Endothelial cell of umbilical vein (primary cell): ENCODE data around the gene RUNX2. TPM values are rescaled to one million over a fixed set of nuclear protein-coding genes. Genes with fewer than 3 reads are reported as not detected.

Source experiments
- BruUV-seq: library from RNA; stranded (reverse); fragments of 400-500 nt; replicated peaks from 2 replicates; lab custom pipeline; 2021; lab: Mats Ljungman, UMichigan
- CTCF ChIA-PET: fragments of 300-600, 350-600 bp; sonication (Branson Sonifier 250); formaldehyde crosslinking; loops from one replicate; lab custom pipeline; 2021; ENCODE audit warnings: antibody characterized with exemption, inconsistent platforms; lab: Charles Lee
- POLR2A ChIA-PET: fragments of 300-600, 350-600 bp; sonication (Branson Sonifier 250); formaldehyde crosslinking; loops from one replicate; lab custom pipeline; 2021; ENCODE audit warnings: antibody characterized with exemption, inconsistent platforms; lab: Charles Lee
- DNase-seq: peaks from one replicate; pipeline ENCODE4 v3.0.0-alpha.2; 2011; ENCODE audit warnings: low read depth, low spot score
- FAIRE-seq: peaks from 2 replicates; lab custom pipeline; 2011; peaks lifted over from hg19 to GRCh38; lab: Jason Lieb, UNC
- H2AFZ ChIP-seq: 2 replicates; pipeline ENCODE4 v1.6.0; 2012; ENCODE audit warnings: low read depth, low read length, control low read depth, inconsistent platforms
- H3K27ac ChIP-seq: 2 replicates; pipeline ENCODE4 v1.5.1; 2011; ENCODE audit warnings: low read depth, mild to moderate bottlenecking, control low read depth, low read length, moderate library complexity; ENCODE audit not compliant: insufficient read depth
- H3K27me3 ChIP-seq, 2 experiments: 2 replicates each; pipeline versions ENCODE4 v1.6.0 to v1.6.1; 2011; ENCODE audit warnings: low read length in 2 of 2, mixed read lengths in 1 of 2; ENCODE audit not compliant: control insufficient read depth in 2 of 2, insufficient read depth in 2 of 2
- H3K36me3 ChIP-seq, 2 experiments: 2 replicates in 1 of 2; 3 replicates in 1 of 2; pipeline ENCODE4 v1.5.1; 2011; ENCODE audit warnings: low read length in 2 of 2, mild to moderate bottlenecking in 1 of 2, moderate library complexity in 1 of 2; ENCODE audit not compliant: control insufficient read depth in 2 of 2, insufficient read depth in 2 of 2; ENCODE audit errors: extremely low read depth in 1 of 2
- H3K4me1 ChIP-seq: 3 replicates; pipeline ENCODE4 v1.5.1; 2011; ENCODE audit warnings: mild to moderate bottlenecking, low read length; ENCODE audit not compliant: control insufficient read depth, insufficient read depth; ENCODE audit errors: extremely low read depth
- H3K4me2 ChIP-seq: 2 replicates; pipeline ENCODE4 v1.6.1; 2011; ENCODE audit warnings: low read length, control low read depth, mixed read lengths; ENCODE audit not compliant: insufficient read depth
- H3K4me3 ChIP-seq, 3 experiments: fragments of 200-600 bp in 1 of 3; sonication (generic), shearing (Covaris generic) in 1 of 3; replicated peaks in 1 of 3; 2 replicates each; pipeline ENCODE4 v1.5.1; 2011 to 2016; ENCODE audit warnings: control low read depth in 3 of 3, low read length in 3 of 3, mild to moderate bottlenecking in 2 of 3, inconsistent platforms in 1 of 3, low read depth in 1 of 3, moderate library complexity in 1 of 3; ENCODE audit not compliant: insufficient read depth in 1 of 3
- H3K79me2 ChIP-seq: 2 replicates; pipeline ENCODE4 v1.6.0; 2012; ENCODE audit warnings: low read length, inconsistent platforms; ENCODE audit not compliant: control insufficient read depth, insufficient read depth
- H3K9ac ChIP-seq: replicated peaks from 2 replicates; pipeline ENCODE3; 2011; ENCODE audit warnings: low read length, control low read depth; ENCODE audit not compliant: insufficient read depth; ENCODE audit errors: extremely low read depth
- H3K9me1 ChIP-seq: replicated peaks from 3 replicates; pipeline ENCODE4 v1.6.0; 2011; ENCODE audit warnings: mild to moderate bottlenecking, low read length; ENCODE audit not compliant: control insufficient read depth, insufficient read depth; ENCODE audit errors: extremely low read depth
- H3K9me3 ChIP-seq: replicated peaks from 2 replicates; pipeline ENCODE4 v1.5.1; 2012; ENCODE audit warnings: low read length, inconsistent platforms; ENCODE audit not compliant: control insufficient read depth, insufficient read depth
- H4K20me1 ChIP-seq: replicated peaks from 2 replicates; pipeline ENCODE3; 2011; ENCODE audit warnings: mild to moderate bottlenecking, low read length; ENCODE audit not compliant: control insufficient read depth, insufficient read depth; ENCODE audit errors: extremely low read depth
- CTCF ChIP-seq, 2 donors: IDR thresholded peaks; 1 replicate in 1 of 2; 2 replicates in 1 of 2; pipeline ENCODE4 v1.5.1; 2011; ENCODE audit warnings: low read length in 2 of 2, mild to moderate bottlenecking in 2 of 2, moderate library complexity in 2 of 2, control low read depth in 1 of 2, inconsistent platforms in 1 of 2, low read depth in 1 of 2; ENCODE audit not compliant: insufficient read depth in 1 of 2; ENCODE audit errors: extremely low read depth in 1 of 2
- EZH2 ChIP-seq: IDR thresholded peaks from 2 replicates; pipeline ENCODE4 v1.6.1; 2012; ENCODE audit warnings: borderline replicate concordance, low read depth, mild to moderate bottlenecking, moderate library complexity, low read length, inconsistent platforms; ENCODE audit not compliant: severe bottlenecking
- FOS ChIP-seq: IDR thresholded peaks from 2 replicates; pipeline ENCODE4 v1.6.1; 2011; ENCODE audit warnings: mild to moderate bottlenecking, low read length, moderate library complexity, borderline replicate concordance; ENCODE audit not compliant: insufficient read depth
- GATA2 ChIP-seq: IDR thresholded peaks from 2 replicates; pipeline ENCODE4 v1.7.0; 2011; ENCODE audit warnings: low read depth, mild to moderate bottlenecking, moderate library complexity, mixed read lengths, low read length; ENCODE audit not compliant: insufficient read length, insufficient read depth
- JUN ChIP-seq: IDR thresholded peaks from 2 replicates; pipeline ENCODE4 v1.6.1; 2011; ENCODE audit warnings: borderline replicate concordance, low read depth; ENCODE audit not compliant: insufficient read length, insufficient read depth
- MAX ChIP-seq: IDR thresholded peaks from 2 replicates; pipeline ENCODE4 v1.6.1; 2011; ENCODE audit not compliant: insufficient read depth, insufficient read length
- MYC ChIP-seq: IDR thresholded peaks from one replicate; pipeline ENCODE4 v1.6.1; 2011; ENCODE audit warnings: mild to moderate bottlenecking, low read depth, low read length
- POLR2A ChIP-seq: IDR thresholded peaks from 2 replicates; pipeline ENCODE4 v1.6.1; 2012; ENCODE audit warnings: low read depth, mild to moderate bottlenecking, control low read depth, low read length
- POLR2AphosphoS5 ChIP-seq: IDR thresholded peaks from 2 replicates; pipeline ENCODE4 v1.6.1; 2012; ENCODE audit warnings: low read depth, mild to moderate bottlenecking, control low read depth, low read length, moderate library complexity; ENCODE audit not compliant: insufficient read depth
- dilution Hi-C: fragments of 300-500 bp; cut with MboI; formaldehyde crosslinking; loops from one replicate; pipeline ENCODE4 v1.15.0; 2019; ENCODE audit warnings: low sequenced_read_pairs; ENCODE audit not compliant: extremely low pct_ligation_motif_present
- intact Hi-C: fragments of 100-400 bp; cut with micrococcal nuclease; formaldehyde crosslinking; loops from one replicate; pipeline ENCODE4 v1.10.0; 2022
- polyA plus RNA-seq, 4 experiments: library from polyadenylated mRNA; depleted of rRNA in 3 of 4; stranded (reverse) in 3 of 4; unstranded in 1 of 4; fragments of >200 nt; gene quantifications; 2 replicates each; pipeline versions ENCODE4 v1.2.1 to v1.2.3, GENCODE V29; 2011 to 2012; ENCODE audit warnings: missing spikeins in 1 of 4
- total RNA-seq: library from RNA; stranded (reverse); gene quantifications from 2 replicates; pipeline ENCODE4 v1.2.3, GENCODE V29; 2021

Gene RUNX2
- total and polyA plus RNA-seq, 2 donors (not counting 3 experiments of a cell fraction or from before 2014, with no cell fraction given), result 0.06 TPM; not detected in 1

- no peaks in the 10 kb centered on the region for H3K36me3 ChIP-seq
- DNase-seq (no peak), FAIRE-seq (peak; percentile 37)
- H4K20me1 ChIP-seq, result no peaks in the 10 kb centered on the region
- H3K9me1 ChIP-seq, result no peaks in the 10 kb centered on the region
- no peak overlapping the region for H3K4me2 ChIP-seq
- ChIA-PET POLR2A (no interaction called here), CTCF (no interaction called here)
- H3K79me2 ChIP-seq, result no peaks in the 10 kb centered on the region
- no peak for TF ChIP-seq FOS
- no peak for TF ChIP-seq JUN
- TF ChIP-seq CTCF (IDR thresholded peaks at IDR 0.05; ENCODE audit: extremely low read depth in 1 of 2, insufficient read depth in 1 of 2, low read depth in 1 of 2, low read length in 2 of 2), result no peak
- no peak for TF ChIP-seq EZH2
- TF ChIP-seq MAX, result no peak
- no peak for TF ChIP-seq GATA2
- no peak for TF ChIP-seq POLR2A
- TF ChIP-seq MYC, result no peak
- no peak for TF ChIP-seq POLR2AphosphoS5
- dilution Hi-C loops, result no loop called here
- H3K9me3 ChIP-seq, result no peaks in the 10 kb centered on the region
- H2AFZ ChIP-seq, result no peak overlapping the region
- no peaks in the 10 kb centered on the region for H3K4me1 ChIP-seq
- no peak overlapping the region for H3K9ac ChIP-seq
- intact Hi-C loops, result no loop called here
- BruUV-seq, result no TSS peak
- H3K27ac ChIP-seq, result no peak overlapping the region
- peaks cover 3% of the 10 kb centered on the region in 2 experiments for H3K27me3 ChIP-seq
- H3K4me3 ChIP-seq, result no peak overlapping the region
These were observed 363.9 kb downstream of the RUNX2 start for GRCh38 chr6:45692021-45692420.
